ENCODE data around the gene SLC39A11. TPM values are rescaled to one million over a fixed set of nuclear protein-coding genes. Genes with fewer than 3 reads are reported as not detected.

Gene SLC39A11
- total RNA-seq, 2 experiments from 2014 or later, result 25.6 to 51.5 TPM

DNA sequence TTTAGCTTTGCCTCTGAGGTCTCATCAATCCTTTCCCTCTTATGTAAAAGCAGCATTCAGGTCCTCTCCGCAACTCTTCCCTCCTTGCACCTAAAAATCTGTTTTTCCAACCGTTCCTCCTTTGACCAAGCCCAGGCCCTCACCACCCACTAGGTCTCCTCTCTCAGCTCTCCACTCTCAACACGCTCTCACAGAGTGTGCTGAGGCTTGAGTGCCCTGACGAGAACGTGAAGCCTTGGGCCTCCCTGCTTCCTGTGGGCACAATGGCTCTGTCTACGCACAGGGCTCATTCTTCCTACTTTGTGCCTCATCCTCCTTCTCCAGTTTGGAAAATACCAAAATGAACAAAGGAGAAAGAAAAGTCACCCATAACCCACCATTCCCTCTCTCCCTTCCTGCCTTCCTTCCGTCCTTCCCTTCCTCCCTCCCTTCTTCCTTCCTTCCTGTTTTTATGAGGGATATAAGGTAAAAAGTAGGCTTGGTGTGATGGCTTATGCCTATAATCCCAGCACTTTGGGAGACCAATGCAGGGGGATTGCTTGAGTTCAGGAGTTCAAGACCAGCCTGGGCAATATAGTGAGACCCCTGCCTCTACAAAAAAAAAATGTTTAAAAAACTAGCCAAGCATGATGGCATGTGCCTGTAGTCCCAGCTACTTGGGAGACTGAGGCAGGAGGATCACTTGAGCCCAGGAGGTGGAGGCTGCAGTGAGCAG, 31.3 kb upstream of the SLC39A11 start:
- DNase-seq (ENCODE audit: low spot score), result no peak
- no peaks in the 10 kb centered on the region for H3K9me2 ChIP-seq (ENCODE audit: insufficient read depth, low read length)
- POLR2A ChIA-PET, result interaction anchor here (0.6 to 1.4 kb wide), 3 partner anchors 10 to 314 kb away, joined by 3 to 4 read pairs (median 3); no protein-coding TSS in a partner anchor
- CTCF ChIA-PET (ENCODE audit: unreplicated experiment), result no interaction called here
- TF ChIP-seq EZH2phosphoT487 (IDR thresholded peaks at IDR 0.05; ENCODE audit: borderline replicate concordance, low read depth, low read length) (no peak), CTCF (conservative IDR thresholded peaks at IDR 0.05; ENCODE audit: low read length) (no peak)
- no peaks in the 10 kb centered on the region for H3K79me2 ChIP-seq (ENCODE audit: insufficient read depth, low read depth, low read length)
- H3K9me3 ChIP-seq (ENCODE audit: low read length), result no peaks in the 10 kb centered on the region
- no peaks in the 10 kb centered on the region for H3K36me3 ChIP-seq (ENCODE audit: insufficient read depth, low read length)
- BruUV-seq (replicated peaks), result no TSS peak
- H3K4me3 ChIP-seq (ENCODE audit: low read depth, low read length, poor library complexity, severe bottlenecking), result no peak overlapping the region
- no peaks in the 10 kb centered on the region for H4K20me1 ChIP-seq (ENCODE audit: insufficient read depth, low read length)
- no peak overlapping the region for H3K27ac ChIP-seq (ENCODE audit: low read depth, low read length, poor library complexity, severe bottlenecking)
- H2AFZ ChIP-seq (ENCODE audit: low read length), result no peak overlapping the region
- H3K4me1 ChIP-seq (ENCODE audit: insufficient read depth, low read length, poor library complexity, severe bottlenecking), result no peaks in the 10 kb centered on the region
- H3K4me2 ChIP-seq (ENCODE audit: low read length), result no peak overlapping the region
- intact Hi-C loops (cut with micrococcal nuclease; ENCODE audit: unreplicated experiment), result no loop called here

GRCh38 chr17:73122953-73123605, 30.6 kb upstream of the SLC39A11 start:
- H3K27ac ChIP-seq (ENCODE audit: low read depth, low read length, poor library complexity, severe bottlenecking), result no peak overlapping the region
- ChIA-PET CTCF (ENCODE audit: unreplicated experiment) (interaction anchor here (0.8 kb wide), 1 partner anchor 19 kb away, joined by 3 read pairs; no protein-coding TSS in a partner anchor), POLR2A (interaction anchor here (0.6 to 1.4 kb wide), 3 partner anchors 70 to 396 kb away, joined by 3 read pairs; no protein-coding TSS in a partner anchor)
- TF ChIP-seq CTCF (conservative IDR thresholded peaks at IDR 0.05; ENCODE audit: low read length), result no peak
- H2AFZ ChIP-seq (ENCODE audit: low read length), result no peak overlapping the region
- no peaks in the 10 kb centered on the region for H3K4me1 ChIP-seq (ENCODE audit: insufficient read depth, low read length, poor library complexity, severe bottlenecking)
- no peaks in the 10 kb centered on the region for H3K36me3 ChIP-seq (ENCODE audit: insufficient read depth, low read length)
- intact Hi-C loops (cut with micrococcal nuclease; ENCODE audit: unreplicated experiment), result no loop called here
- H3K9me3 ChIP-seq (ENCODE audit: low read length), result no peaks in the 10 kb centered on the region
- DNase-seq (ENCODE audit: low spot score), result no peak
- H4K20me1 ChIP-seq (ENCODE audit: insufficient read depth, low read length), result no peaks in the 10 kb centered on the region
- no TSS peak for BruUV-seq (replicated peaks)
- H3K4me3 ChIP-seq (ENCODE audit: low read depth, low read length, poor library complexity, severe bottlenecking), result no peak overlapping the region
- no peak overlapping the region for H3K4me2 ChIP-seq (ENCODE audit: low read length)
- H3K9me2 ChIP-seq (ENCODE audit: insufficient read depth, low read length), result no peaks in the 10 kb centered on the region
- H3K79me2 ChIP-seq (ENCODE audit: insufficient read depth, low read depth, low read length), result no peaks in the 10 kb centered on the region

- no peak overlapping the region for H3K4me2 ChIP-seq (ENCODE audit: low read length)
- no TSS peak for BruUV-seq (replicated peaks)
- no peak overlapping the region for H3K27ac ChIP-seq (ENCODE audit: low read depth, low read length, poor library complexity, severe bottlenecking)
- no peaks in the 10 kb centered on the region for H3K79me2 ChIP-seq (ENCODE audit: insufficient read depth, low read depth, low read length)
- ChIA-PET POLR2A (interaction anchor here (0.6 to 1.4 kb wide), 2 partner anchors 70 to 395 kb away, joined by 3 read pairs; no protein-coding TSS in a partner anchor), CTCF (ENCODE audit: unreplicated experiment) (no interaction called here)
- no peaks in the 10 kb centered on the region for H3K4me1 ChIP-seq (ENCODE audit: insufficient read depth, low read length, poor library complexity, severe bottlenecking)
- TF ChIP-seq EZH2phosphoT487 (IDR thresholded peaks at IDR 0.05; ENCODE audit: borderline replicate concordance, low read depth, low read length), result no peak
- no peak for TF ChIP-seq CTCF (conservative IDR thresholded peaks at IDR 0.05; ENCODE audit: low read length)
- intact Hi-C loops (cut with micrococcal nuclease; ENCODE audit: unreplicated experiment), result no loop called here
- no peaks in the 10 kb centered on the region for H3K9me2 ChIP-seq (ENCODE audit: insufficient read depth, low read length)
- no peaks in the 10 kb centered on the region for H4K20me1 ChIP-seq (ENCODE audit: insufficient read depth, low read length)
- H3K36me3 ChIP-seq (ENCODE audit: insufficient read depth, low read length), result no peaks in the 10 kb centered on the region
- H3K4me3 ChIP-seq (ENCODE audit: low read depth, low read length, poor library complexity, severe bottlenecking), result no peak overlapping the region
- no peak for DNase-seq (ENCODE audit: low spot score)
- no peak overlapping the region for H2AFZ ChIP-seq (ENCODE audit: low read length)
- H3K9me3 ChIP-seq (ENCODE audit: low read length), result no peaks in the 10 kb centered on the region
Observed at GRCh38 chr17:73121506-73121905, 29.0 kb upstream of the SLC39A11 start.

All from OCI-LY7 (cell line).